Liver (tissue), 3 donors: ENCODE data around the gene UCKL1.

Experiments
- EGR1 ChIP-seq, 2 donors: IDR thresholded peaks; 2 replicates each; pipeline ENCODE4 v1.6.1; 2016 to 2018; ENCODE audit warnings: antibody characterized with exemption in 2 of 2, low read depth in 2 of 2
- GABPA ChIP-seq, 2 donors: IDR thresholded peaks in 1 of 2; conservative IDR thresholded peaks in 1 of 2; 2 replicates each; pipeline ENCODE4 v1.6.1; 2016; ENCODE audit warnings: antibody characterized with exemption in 2 of 2, mild to moderate bottlenecking in 1 of 2, moderate library complexity in 1 of 2
- JUND ChIP-seq, 2 donors: IDR thresholded peaks; 2 replicates each; pipeline ENCODE4 v1.6.1; 2016; ENCODE audit warnings: antibody characterized with exemption in 2 of 2
- RAD21 ChIP-seq, 2 donors: IDR thresholded peaks; 2 replicates each; pipeline ENCODE4 v1.6.1; 2016; ENCODE audit warnings: antibody characterized with exemption in 2 of 2, mild to moderate bottlenecking in 2 of 2
- RXRA ChIP-seq, 2 donors: IDR thresholded peaks; 2 replicates each; pipeline ENCODE4 v1.6.1; 2017 to 2018; ENCODE audit warnings: antibody characterized with exemption in 2 of 2, mild to moderate bottlenecking in 1 of 2
- SP1 ChIP-seq: IDR thresholded peaks from 2 replicates; pipeline ENCODE4 v1.6.1; 2018; ENCODE audit warnings: antibody characterized with exemption, mild to moderate bottlenecking
- TAF1 ChIP-seq: conservative IDR thresholded peaks from 2 replicates; pipeline ENCODE4 v1.6.1; 2016; ENCODE audit warnings: antibody characterized with exemption, mild to moderate bottlenecking
- YY1 ChIP-seq: IDR thresholded peaks from 2 replicates; pipeline ENCODE4 v1.6.1; 2016; ENCODE audit warnings: antibody characterized with exemption, mild to moderate bottlenecking
- TF ChIP-seq, protein P1 (sequence below): fragments of 150-350 bp; IDR thresholded peaks from 2 replicates; pipeline ENCODE4 v1.5.1; 2017; ENCODE audit warnings: improper control_type of control experiment, low read depth, low read length; ENCODE audit not compliant: missing input control
- TF ChIP-seq, protein P2 (sequence below): IDR thresholded peaks from 2 replicates; pipeline ENCODE4 v1.6.1; 2016; ENCODE audit warnings: antibody characterized with exemption
- TF ChIP-seq, protein P3 (sequence below): IDR thresholded peaks from 2 replicates; pipeline ENCODE4 v1.6.1; 2016; ENCODE audit warnings: antibody characterized with exemption, mild to moderate bottlenecking
- TF ChIP-seq, protein P4 (sequence below): IDR thresholded peaks from 2 replicates; pipeline ENCODE4 v1.6.1; 2016; ENCODE audit warnings: antibody characterized with exemption
- donor health status: healthy.
- donor health status: healthy.

DNA sequence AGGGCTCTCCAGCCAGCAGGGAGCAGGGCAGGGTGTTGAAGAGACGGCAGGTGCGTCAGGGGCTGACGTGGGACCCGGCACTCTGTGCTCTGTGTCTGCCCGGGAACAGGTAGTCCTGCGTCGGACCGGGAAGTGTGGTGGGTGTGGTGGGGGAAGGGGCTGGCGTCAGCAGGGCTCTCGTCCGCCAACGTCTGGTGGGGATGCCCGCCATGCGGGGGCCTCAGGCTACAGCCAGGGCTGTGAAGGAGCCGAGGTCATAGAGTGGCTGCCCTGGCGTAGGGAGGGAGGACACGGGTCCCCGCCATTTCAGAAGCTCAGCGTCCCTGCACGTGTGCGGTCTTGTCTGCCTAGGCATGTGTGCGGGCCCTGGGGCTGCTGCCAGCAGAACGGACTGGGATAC is 36.0 kb downstream of the UCKL1 start:
- TF ChIP-seq, protein P1, sequence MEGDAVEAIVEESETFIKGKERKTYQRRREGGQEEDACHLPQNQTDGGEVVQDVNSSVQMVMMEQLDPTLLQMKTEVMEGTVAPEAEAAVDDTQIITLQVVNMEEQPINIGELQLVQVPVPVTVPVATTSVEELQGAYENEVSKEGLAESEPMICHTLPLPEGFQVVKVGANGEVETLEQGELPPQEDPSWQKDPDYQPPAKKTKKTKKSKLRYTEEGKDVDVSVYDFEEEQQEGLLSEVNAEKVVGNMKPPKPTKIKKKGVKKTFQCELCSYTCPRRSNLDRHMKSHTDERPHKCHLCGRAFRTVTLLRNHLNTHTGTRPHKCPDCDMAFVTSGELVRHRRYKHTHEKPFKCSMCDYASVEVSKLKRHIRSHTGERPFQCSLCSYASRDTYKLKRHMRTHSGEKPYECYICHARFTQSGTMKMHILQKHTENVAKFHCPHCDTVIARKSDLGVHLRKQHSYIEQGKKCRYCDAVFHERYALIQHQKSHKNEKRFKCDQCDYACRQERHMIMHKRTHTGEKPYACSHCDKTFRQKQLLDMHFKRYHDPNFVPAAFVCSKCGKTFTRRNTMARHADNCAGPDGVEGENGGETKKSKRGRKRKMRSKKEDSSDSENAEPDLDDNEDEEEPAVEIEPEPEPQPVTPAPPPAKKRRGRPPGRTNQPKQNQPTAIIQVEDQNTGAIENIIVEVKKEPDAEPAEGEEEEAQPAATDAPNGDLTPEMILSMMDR = no peak
- no peak for TF ChIP-seq GABPA (IDR thresholded peaks at IDR 0.05 in 1 of 2, conservative IDR thresholded peaks at IDR 0.05 in 1 of 2)
- no peak for TF ChIP-seq YY1
- no peak for TF ChIP-seq RXRA (IDR thresholded peaks at IDR 0.05)
- no peak for TF ChIP-seq SP1
- no peak for TF ChIP-seq EGR1 (IDR thresholded peaks at IDR 0.05; ENCODE audit: low read depth in 2 of 2)
- TF ChIP-seq JUND (IDR thresholded peaks at IDR 0.05) = no peak
- TF ChIP-seq RAD21 (IDR thresholded peaks at IDR 0.05) = no peak
- TF ChIP-seq, protein P2, sequence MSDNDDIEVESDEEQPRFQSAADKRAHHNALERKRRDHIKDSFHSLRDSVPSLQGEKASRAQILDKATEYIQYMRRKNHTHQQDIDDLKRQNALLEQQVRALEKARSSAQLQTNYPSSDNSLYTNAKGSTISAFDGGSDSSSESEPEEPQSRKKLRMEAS = no peak
- TF ChIP-seq, protein P3, sequence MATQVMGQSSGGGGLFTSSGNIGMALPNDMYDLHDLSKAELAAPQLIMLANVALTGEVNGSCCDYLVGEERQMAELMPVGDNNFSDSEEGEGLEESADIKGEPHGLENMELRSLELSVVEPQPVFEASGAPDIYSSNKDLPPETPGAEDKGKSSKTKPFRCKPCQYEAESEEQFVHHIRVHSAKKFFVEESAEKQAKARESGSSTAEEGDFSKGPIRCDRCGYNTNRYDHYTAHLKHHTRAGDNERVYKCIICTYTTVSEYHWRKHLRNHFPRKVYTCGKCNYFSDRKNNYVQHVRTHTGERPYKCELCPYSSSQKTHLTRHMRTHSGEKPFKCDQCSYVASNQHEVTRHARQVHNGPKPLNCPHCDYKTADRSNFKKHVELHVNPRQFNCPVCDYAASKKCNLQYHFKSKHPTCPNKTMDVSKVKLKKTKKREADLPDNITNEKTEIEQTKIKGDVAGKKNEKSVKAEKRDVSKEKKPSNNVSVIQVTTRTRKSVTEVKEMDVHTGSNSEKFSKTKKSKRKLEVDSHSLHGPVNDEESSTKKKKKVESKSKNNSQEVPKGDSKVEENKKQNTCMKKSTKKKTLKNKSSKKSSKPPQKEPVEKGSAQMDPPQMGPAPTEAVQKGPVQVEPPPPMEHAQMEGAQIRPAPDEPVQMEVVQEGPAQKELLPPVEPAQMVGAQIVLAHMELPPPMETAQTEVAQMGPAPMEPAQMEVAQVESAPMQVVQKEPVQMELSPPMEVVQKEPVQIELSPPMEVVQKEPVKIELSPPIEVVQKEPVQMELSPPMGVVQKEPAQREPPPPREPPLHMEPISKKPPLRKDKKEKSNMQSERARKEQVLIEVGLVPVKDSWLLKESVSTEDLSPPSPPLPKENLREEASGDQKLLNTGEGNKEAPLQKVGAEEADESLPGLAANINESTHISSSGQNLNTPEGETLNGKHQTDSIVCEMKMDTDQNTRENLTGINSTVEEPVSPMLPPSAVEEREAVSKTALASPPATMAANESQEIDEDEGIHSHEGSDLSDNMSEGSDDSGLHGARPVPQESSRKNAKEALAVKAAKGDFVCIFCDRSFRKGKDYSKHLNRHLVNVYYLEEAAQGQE = no peak
- TF ChIP-seq, protein P4, sequence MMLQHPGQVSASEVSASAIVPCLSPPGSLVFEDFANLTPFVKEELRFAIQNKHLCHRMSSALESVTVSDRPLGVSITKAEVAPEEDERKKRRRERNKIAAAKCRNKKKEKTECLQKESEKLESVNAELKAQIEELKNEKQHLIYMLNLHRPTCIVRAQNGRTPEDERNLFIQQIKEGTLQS = no peak
- no peak for TF ChIP-seq TAF1
